ENCODE measurements around the gene ROBO1.
"Not testable (repeated sequence)": the region's sequence is repeated elsewhere in the genome, so short reads cannot be mapped to it uniquely, and the experiment has no call there.

ROBO1 gene

GRCh38 chr3:79368403-79368802 lies 399.4 kb downstream of the ROBO1 start:
- DNase-seq (ENCODE audit: low spot score): no peak

- DNase-seq (ENCODE audit: low spot score): no peak
These were observed 400.0 kb downstream of the ROBO1 start for GRCh38 chr3:79367803-79368202.

DNA sequence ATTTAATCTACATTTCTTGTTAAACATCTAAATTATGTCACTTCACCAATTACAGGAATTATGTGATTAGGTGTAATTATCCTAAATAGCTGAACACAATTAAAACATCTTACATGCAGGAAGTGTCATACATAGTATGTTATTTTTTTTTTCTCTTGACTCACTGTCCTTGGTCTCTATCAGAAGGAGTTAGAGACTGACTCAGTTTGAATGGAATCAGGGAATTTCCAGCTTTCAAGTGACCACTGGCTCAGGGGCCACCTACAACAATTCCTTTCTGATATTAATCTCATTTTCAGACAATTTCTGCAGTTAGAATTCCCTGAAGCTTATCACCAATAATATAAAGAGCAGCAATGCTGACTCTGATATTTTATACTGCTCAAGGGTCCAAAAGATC lies 400.7 kb downstream of the ROBO1 start:
- no peak for DNase-seq (ENCODE audit: low spot score)

DNA sequence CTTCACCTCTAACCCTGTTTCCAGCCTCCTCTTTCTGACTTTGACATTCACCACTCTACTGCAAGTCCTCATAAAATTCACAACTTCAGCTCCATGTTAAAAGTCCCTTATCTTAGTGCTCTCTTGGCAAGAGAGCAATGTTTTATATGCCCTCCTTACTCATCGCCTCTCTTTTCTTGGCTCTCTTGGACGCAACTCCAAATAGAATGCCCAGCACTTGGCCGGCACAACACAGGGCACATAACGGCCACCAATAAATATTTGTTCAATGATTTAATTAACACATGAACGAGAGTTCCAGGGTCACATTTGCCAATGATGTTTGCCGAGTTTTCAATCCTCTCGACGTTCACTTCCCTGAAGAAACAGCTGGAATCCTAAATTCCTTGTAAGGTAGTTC lies 401.4 kb downstream of the ROBO1 start:
- DNase-seq (ENCODE audit: low spot score): no peak

- no peak for DNase-seq (ENCODE audit: low spot score)
These were observed 403.0 kb downstream of the ROBO1 start for GRCh38 chr3:79364784-79365183.

DNA sequence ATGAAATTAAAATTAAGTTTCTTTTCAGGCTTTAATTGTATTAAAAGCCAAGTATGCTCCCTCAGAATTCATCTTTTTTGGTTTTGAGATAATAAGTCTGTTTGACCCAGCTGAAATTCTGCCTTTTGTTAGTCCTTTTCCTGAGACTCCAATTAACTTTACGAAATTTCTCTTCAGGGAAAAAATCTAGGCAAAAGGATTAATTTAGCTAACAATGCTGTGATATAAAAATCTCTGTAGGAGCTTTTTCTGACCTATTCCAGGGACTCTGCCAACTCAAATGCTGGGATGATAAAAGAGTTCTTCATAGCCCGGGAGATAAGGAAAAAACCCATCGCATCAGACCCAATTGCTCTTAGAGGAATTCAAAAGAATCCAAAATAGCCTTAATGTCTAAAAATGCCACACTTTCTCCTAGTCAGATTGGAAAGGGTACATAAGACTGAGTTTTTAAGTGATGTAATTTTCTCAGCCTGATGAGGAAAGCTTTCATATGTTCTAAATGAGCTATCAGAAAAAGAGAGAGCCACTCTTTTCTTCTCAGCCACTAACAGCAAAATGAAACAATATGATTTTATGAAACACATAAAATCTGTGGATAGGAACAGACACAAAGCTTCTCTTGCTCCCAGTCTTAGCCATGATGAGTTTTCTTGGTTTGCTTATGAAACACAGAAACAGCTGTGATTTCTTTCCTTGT lies 405.1 kb downstream of the ROBO1 start:
- DNase-seq (ENCODE audit: low spot score): no peak

GRCh38 chr3:79361748-79362378 lies 405.9 kb downstream of the ROBO1 start:
- DNase-seq (ENCODE audit: low spot score): peak; percentile 47

DNA sequence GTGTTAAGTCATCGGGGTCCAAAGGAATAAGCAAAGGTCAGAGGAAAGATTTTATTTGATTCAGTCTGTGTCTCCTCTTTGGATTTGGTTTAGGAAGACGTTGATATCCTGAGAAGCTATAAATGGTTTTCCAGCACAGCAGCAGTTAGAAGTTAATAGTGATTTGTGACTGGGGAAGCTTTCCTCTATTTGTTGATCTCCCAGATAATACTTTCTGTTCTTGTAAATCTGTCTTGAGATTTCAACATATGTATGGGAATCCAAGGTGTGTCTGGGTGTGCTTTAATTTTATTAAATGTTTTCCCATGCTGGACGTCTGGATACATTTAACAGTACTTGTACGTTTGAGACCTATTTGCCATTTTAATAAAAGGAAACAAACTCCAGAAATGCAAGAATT lies 409.5 kb downstream of the ROBO1 start:
- no peak for DNase-seq (ENCODE audit: low spot score)

DNA sequence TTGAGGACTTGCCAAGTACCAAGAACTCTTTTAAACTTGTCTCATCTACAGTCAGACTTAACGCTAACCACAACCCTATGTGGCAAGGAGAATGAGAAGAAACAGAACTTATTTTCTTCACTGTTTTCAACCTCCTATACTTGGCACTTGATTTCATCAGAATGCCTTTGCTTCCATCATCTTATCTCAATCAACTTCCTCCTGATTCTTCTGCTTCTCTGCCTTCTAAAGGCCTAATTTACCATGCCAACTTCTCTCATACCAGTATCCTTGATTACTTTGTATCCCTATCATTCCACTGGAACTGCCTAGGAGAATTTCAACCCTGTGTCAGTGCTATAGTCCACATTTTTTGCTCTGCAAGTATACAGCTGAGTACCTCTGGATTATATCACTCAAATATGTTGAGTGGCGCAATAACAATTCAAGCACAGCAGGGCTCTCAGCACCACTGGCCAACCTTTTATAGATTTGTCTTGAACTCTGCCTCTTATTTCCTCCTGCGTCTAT lies 413.6 kb downstream of the ROBO1 start:
- DNase-seq (ENCODE audit: low spot score): no peak

DNA sequence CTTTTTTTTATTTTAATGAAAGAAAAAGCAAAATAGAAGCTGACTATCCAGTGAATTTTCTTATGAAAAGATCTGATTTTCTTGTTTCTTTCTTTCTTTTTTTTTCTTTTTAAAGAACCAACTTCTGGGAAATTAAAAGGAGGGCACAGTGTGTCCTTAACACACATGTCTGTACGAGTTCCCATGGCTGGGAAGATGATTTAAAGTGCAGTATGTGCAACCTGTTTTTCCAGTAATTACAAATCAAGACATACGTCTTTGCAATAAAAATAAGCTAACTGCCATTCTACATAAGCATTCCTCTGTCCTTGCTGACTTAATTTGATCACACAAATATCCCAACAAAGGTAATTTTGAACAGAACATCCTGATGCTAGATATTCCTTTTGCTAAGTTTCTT lies 416.1 kb downstream of the ROBO1 start:
- DNase-seq (ENCODE audit: low spot score): no peak

DNA sequence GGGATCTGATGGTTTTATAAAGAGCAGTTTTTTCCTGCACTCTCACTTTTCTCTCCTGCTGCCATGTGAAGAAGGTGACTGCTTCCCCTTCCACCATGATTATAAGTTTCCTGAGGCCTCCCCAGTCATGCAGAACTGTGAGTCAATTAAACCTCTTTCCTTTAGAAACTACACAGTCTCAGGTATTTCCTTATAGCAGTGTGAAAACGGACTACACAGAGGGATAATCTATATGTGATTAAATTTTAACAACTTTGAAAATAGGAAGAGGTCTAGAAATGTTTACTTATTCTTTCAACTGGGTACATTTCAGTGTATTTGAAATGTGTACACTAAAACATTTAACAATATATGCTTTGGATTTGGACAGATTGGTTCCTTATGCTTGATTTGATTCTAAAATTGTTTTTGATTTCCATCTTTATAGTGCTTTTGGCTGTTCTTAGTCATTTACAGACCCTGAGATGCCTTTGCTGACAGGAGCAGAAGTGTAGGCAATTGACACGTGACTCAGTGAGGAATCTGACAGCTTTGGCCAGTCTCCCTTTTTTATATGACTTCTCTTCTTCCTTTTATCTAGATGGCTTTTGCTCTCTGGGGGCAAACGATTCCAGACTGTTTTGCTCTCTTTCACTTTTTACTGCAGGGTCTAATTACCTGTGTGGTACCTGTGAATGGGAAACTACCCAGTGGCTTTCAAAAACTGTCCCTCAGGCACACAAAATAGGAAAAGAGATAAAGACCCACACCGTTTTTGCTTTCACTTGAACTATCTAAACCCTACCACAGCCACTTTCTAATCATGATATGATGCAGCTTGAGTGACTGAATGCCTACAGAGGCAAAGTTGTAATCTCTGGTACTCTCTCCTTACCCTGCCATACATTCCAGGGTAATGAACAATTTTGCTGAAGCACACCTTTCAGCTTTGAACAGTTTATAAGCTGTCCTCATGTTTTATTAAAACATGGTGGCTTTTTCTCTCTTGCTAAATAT lies 422.6 kb downstream of the ROBO1 start:
- no peak for DNase-seq (ENCODE audit: low spot score)

DNA sequence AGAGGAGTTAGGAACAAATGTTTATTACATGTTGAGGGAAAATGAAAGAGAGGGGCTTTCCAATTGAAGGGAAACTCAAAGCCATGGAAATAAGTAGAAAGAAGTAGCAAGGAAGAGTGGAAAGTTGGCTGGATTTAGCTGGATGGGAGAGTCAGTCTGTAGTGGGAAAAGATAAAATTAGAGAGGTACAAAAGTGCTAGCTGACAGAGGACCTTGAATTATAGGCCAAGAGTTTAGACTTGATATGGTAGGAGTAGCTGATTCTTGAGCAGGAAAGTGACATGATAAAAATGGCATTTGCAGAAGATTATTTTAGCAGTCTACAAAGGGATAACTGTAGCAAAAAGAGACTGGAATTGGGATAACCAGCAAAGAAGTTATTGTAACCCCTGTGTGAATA lies 425.8 kb downstream of the ROBO1 start:
- no peak for DNase-seq (ENCODE audit: low spot score)

GRCh38 chr3:79339846-79340245 lies 428.0 kb downstream of the ROBO1 start:
- no peak for DNase-seq (ENCODE audit: low spot score)

DNA sequence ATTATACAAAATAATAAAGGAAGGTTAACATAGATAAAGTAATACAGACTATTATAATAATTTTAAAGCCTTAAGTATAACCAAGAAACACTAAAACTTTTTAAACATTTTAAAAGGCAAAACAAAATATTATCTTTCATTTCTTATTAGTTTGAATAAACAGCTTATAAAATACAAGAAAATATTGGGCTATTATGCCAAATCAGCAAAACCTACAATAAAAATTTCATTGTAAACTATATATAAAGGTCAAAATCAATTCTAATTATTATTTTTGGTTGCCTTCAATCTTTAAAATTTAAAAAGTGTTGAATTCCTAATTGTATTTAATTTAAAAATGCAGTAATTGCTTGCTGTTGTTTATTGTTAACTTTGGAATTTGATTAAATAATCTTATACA lies 430.0 kb downstream of the ROBO1 start:
- DNase-seq (ENCODE audit: low spot score): no peak

GRCh38 chr3:79329154-79329553 lies 438.6 kb downstream of the ROBO1 start:
- no peak for DNase-seq (ENCODE audit: low spot score)

DNA sequence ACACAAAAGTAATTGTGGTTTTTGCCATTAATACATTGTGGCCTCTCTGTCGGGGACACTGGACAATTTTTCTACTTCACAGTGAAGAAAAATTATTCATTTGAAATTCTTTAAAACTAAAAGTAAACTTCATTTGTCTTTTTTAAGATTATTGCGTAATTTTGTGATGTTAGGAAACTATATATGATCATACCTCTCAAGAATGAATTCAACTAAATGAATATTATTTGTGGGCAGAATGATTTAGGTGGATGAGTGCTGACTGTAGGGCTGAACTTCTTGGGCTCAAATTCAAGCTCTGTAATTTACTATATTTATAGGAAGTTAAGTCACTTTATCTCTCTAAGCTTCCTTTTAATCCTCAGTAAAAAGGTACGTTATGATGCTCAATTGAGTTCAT lies 441.2 kb downstream of the ROBO1 start:
- DNase-seq (ENCODE audit: low spot score): no peak

- DNase-seq (ENCODE audit: low spot score): not testable (repeated sequence)
These were observed 441.9 kb downstream of the ROBO1 start for GRCh38 chr3:79325833-79326383.

- no peak for DNase-seq (ENCODE audit: low spot score)
These were observed 450.0 kb downstream of the ROBO1 start for GRCh38 chr3:79317551-79318518.

- DNase-seq (ENCODE audit: low spot score): no peak
These were observed 452.8 kb downstream of the ROBO1 start for GRCh38 chr3:79314962-79315361.

DNA sequence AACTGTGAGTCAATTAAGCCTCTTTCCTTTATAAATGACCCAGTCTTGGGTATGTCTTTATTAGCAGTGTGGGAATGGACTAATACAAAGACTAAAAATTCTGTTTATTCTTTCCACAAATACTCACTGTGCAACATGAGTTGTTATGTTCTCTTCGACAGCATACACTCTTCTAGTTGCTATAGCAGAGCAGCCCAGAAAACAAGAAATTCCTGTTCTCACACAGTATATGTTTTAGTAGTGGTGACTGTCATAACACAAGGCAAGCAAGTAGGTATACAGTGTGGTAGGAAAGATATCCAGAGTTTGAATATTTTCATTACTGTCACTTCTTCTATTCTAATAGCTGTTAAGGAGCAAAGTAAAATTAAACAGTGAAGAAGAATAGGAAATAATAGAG lies 453.3 kb downstream of the ROBO1 start:
- no peak for DNase-seq (ENCODE audit: low spot score)

DNA sequence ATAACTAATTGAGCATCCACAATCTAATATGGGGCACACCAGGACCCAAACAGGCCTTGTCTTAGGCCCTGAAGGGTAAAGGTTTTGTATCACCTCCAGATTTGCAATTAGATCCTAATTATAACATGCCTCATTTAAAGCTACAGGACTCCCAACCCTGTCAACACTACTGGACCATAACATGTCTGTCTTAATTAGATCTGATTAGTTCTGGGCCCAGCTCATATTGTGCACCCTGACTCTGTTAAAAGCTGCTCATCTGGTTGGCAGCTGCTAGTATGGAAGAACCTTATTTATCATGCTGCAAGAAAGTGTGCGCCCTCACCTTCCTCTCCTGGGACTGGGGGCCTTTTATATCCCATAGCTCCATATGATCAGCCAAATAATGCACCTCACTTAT lies 457.8 kb downstream of the ROBO1 start:
- no peak for DNase-seq (ENCODE audit: low spot score)

Data from LoVo (cell line).